GM12878 (cell line): Measurements from ENCODE around the gene NUP50. TPM values are rescaled to one million over a fixed set of nuclear protein-coding genes. Genes with fewer than 3 reads are reported as not detected.

Experiments used
- ATAC-seq: fragments of 200-7000 bp; cut with Tn5 transposase; 3 replicates; pipeline ENCODE4 v1.9.1; 2020; ENCODE audit warnings: mild to moderate bottlenecking, moderate library complexity
- BruUV-seq: library from RNA; stranded (reverse); fragments of 400-500 nt; replicated peaks from 2 replicates; lab custom pipeline; 2021; lab: Mats Ljungman, UMichigan
- CTCF ChIA-PET: fragments of 300-600 bp; sonication (Branson Sonifier 250); formaldehyde crosslinking; extraction: SDS; loops from one replicate; lab custom pipeline; 2021; ENCODE audit warnings: inconsistent platforms; lab: Yijun Ruan, JAX
- POLR2A ChIA-PET: fragments of 350-600 bp; formaldehyde crosslinking; extraction: SDS; loops from one replicate; lab custom pipeline; 2021; ENCODE audit warnings: inconsistent platforms; lab: Charles Lee
- RAD21 ChIA-PET: fragments of 300-600 bp; sonication (Branson Sonifier 250); formaldehyde crosslinking; loops from one replicate; lab custom pipeline; 2023; ENCODE audit warnings: antibody characterized with exemption; ENCODE audit not compliant: unreplicated experiment; lab: Charles Lee
- SMC1A ChIA-PET: fragments of 300-600 bp; sonication (Branson Sonifier 250); formaldehyde crosslinking; loops from one replicate; lab custom pipeline; 2023; ENCODE audit not compliant: unreplicated experiment, uncharacterized antibody; lab: Charles Lee
- DNase-seq: peaks from one replicate; pipeline ENCODE4 v3.0.0-alpha.2; 2011; ENCODE audit warnings: low read depth, low spot score
- FAIRE-seq: peaks from 3 replicates; lab custom pipeline; 2011; peaks lifted over from hg19 to GRCh38; lab: Jason Lieb, UNC
- H2AFZ ChIP-seq: 2 replicates; pipeline ENCODE4 v1.6.0; 2011; ENCODE audit warnings: low read depth, low read length, control low read depth; ENCODE audit not compliant: control insufficient read depth
- H3K27ac ChIP-seq: 2 replicates; pipeline ENCODE4 v1.5.1; 2011; ENCODE audit warnings: control low read depth; ENCODE audit not compliant: control insufficient read depth, insufficient read depth
- H3K27me3 ChIP-seq, 2 experiments: replicated peaks in 1 of 2; 2 replicates each; pipeline versions ENCODE4 v1.6.0 to v1.6.1; 2011; ENCODE audit warnings: low read length in 1 of 2; ENCODE audit not compliant: control insufficient read depth in 2 of 2, insufficient read depth in 2 of 2
- H3K36me3 ChIP-seq, 2 experiments: 2 replicates each; pipeline ENCODE4 v1.5.1; 2011; ENCODE audit warnings: low read length in 1 of 2; ENCODE audit not compliant: control insufficient read depth in 2 of 2, insufficient read depth in 2 of 2
- H3K4me1 ChIP-seq: 2 replicates; pipeline ENCODE4 v1.6.1; 2011; ENCODE audit warnings: mild to moderate bottlenecking, low read length, moderate library complexity, mixed read lengths; ENCODE audit not compliant: control insufficient read depth, insufficient read depth
- H3K4me2 ChIP-seq: 2 replicates; pipeline ENCODE4 v1.6.0; 2011; ENCODE audit warnings: control low read depth; ENCODE audit not compliant: control insufficient read depth, insufficient read depth
- H3K4me3 ChIP-seq: fragments of 200-600 bp; sonication (generic); 2 replicates; pipeline ENCODE4 v1.5.1; 2016
- H3K79me2 ChIP-seq: 2 replicates; pipeline ENCODE4 v1.6.0; 2011; ENCODE audit warnings: low read length; ENCODE audit not compliant: control insufficient read depth, insufficient read depth
- H3K9ac ChIP-seq: 2 replicates; pipeline ENCODE4 v1.8.0; 2011; ENCODE audit warnings: low read length, control low read depth, mixed read lengths; ENCODE audit not compliant: control insufficient read depth, insufficient read depth
- H3K9me3 ChIP-seq: replicated peaks from 3 replicates; pipeline ENCODE4 v1.5.1; 2011; ENCODE audit warnings: mild to moderate bottlenecking, low read length; ENCODE audit not compliant: control insufficient read depth, insufficient read depth
- H4K20me1 ChIP-seq: 2 replicates; pipeline ENCODE4 v1.6.0; 2011; ENCODE audit not compliant: control insufficient read depth, insufficient read depth
- IRF5 ChIP-seq: fragments of 450-650 bp; IDR thresholded peaks from 2 replicates; pipeline ENCODE4 v1.6.1; 2017; ENCODE audit warnings: borderline replicate concordance
- NRF1 ChIP-seq: conservative IDR thresholded peaks from 2 replicates; pipeline ENCODE4 v1.6.1; 2011; ENCODE audit warnings: mild to moderate bottlenecking, low read depth, low read length, improper control_type of control experiment
- PKNOX1 ChIP-seq: fragments of 450-650 bp; IDR thresholded peaks from 2 replicates; pipeline ENCODE4 v1.6.1; 2016; ENCODE audit warnings: mild to moderate bottlenecking
- SPI1 ChIP-seq: IDR thresholded peaks from 2 replicates; pipeline ENCODE4 v1.6.1; 2011; ENCODE audit warnings: low read depth, mild to moderate bottlenecking, low read length, moderate library complexity, borderline replicate concordance; ENCODE audit not compliant: insufficient read depth
- ZBTB33 ChIP-seq: fragments of 450-650 bp; IDR thresholded peaks from 2 replicates; pipeline ENCODE4 v1.6.1; 2017; ENCODE audit warnings: mild to moderate bottlenecking
- WGBS: methylation state at CpG from one replicate; pipeline ENCODE4 v1.1.6; 2016; ENCODE audit warnings: low lambda C conversion rate; ENCODE audit not compliant: insufficient replicate concordance, insufficient coverage; ENCODE audit errors: missing lambda C conversion rate; 5-methylcytosine and 5-hydroxymethylcytosine counted together
- in situ Hi-C: fragments of 300-500 bp; cut with MboI; formaldehyde crosslinking; loops from 9 replicates; pipeline ENCODE4 v1.14.3; 2018; ENCODE audit warnings: mixed read lengths
- intact Hi-C: fragments of 100-400 bp; cut with micrococcal nuclease; formaldehyde crosslinking; loops from one replicate; pipeline ENCODE4 v1.14.2; 2022; ENCODE audit not compliant: unreplicated experiment
- polyA plus RNA-seq, 11 experiments: library from polyadenylated mRNA; depleted of rRNA in 4 of 11; unstranded in 6 of 11; stranded (reverse) in 5 of 11; fragments of >200 nt; fragmentation: Nextera tagmentation in 4 of 11; fragmentation: Illumina TruSeq in 1 of 11; extraction: Ambion mirVana in 4 of 11; extraction: Trizol in 1 of 11; gene quantifications; 1 replicate in 1 of 11; 2 replicates in 10 of 11; pipeline versions ENCODE4 v1.2.1 to v1.2.3, GENCODE V29; 2011 to 2016; ENCODE audit warnings: inconsistent platforms in 2 of 11, missing spikeins in 2 of 11, low read depth in 1 of 11
- total RNA-seq, 4 experiments: library from RNA; depleted of rRNA in 3 of 4; stranded (reverse); fragments of >200 nt in 3 of 4; fragmentation: Illumina TruSeq in 1 of 4; extraction: Trizol in 1 of 4; gene quantifications; 2 replicates each; pipeline versions ENCODE4 v1.2.1 to v1.2.3, GENCODE V29; 2013 to 2021
- TF ChIP-seq, protein P1 (sequence below): IDR thresholded peaks from 2 replicates; pipeline ENCODE4 v1.6.1; 2011; ENCODE audit warnings: mild to moderate bottlenecking, low read depth, low read length, moderate library complexity; ENCODE audit not compliant: insufficient replicate concordance
- TF ChIP-seq, protein P2 (sequence below): fragments of 450-650 bp; IDR thresholded peaks from 2 replicates; pipeline ENCODE4 v1.6.1; 2014; ENCODE audit warnings: mild to moderate bottlenecking

Gene NUP50
- total and polyA plus RNA-seq, 10 of the 15 experiments (the other 5 are each of a cell fraction or from before 2014, with no cell fraction given), result 36.8 to 125 (median 78.8) TPM

DNA sequence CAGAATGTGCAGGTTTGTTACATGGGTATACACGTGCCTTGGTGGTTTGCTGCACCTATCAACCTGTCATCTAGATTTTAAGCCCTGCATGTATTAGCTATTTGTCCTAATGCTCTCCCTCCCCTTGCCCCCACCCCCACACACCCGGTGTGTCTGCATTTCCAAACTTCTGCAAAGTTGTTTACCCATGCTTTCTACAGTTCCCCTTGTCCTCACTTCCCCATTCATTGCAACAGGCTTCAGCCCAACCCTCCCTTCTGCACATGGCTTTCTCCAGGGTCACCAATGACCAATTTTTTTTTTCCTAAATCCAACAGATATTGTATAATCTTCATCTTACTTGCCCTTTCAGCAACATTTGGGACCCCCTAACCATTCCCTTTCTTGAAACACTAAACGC, 32.0 kb upstream of the NUP50 start:
- intact Hi-C loops (no loop called here), in situ Hi-C loops (no loop called here)
- Histone ChIP-seq H3K27me3 (no peaks in the 10 kb centered on the region), H3K79me2 (no peaks in the 10 kb centered on the region), H3K4me3 (no peak overlapping the region), H3K9me3 (peaks cover 3% of the 10 kb centered on the region; the same call in 1 of the 3 replicates), H3K27ac (no peak overlapping the region), H2AFZ (no peak overlapping the region), H3K9ac (no peak overlapping the region), H4K20me1 (no peaks in the 10 kb centered on the region), H3K4me1 (peaks cover 16% of the 10 kb centered on the region), H3K4me2 (no peak overlapping the region)
- CTCF ChIA-PET, result no interaction called here
- no TSS peak for BruUV-seq
- POLR2A ChIA-PET, result interaction anchor here (1.0 kb wide), 1 partner anchor 18 kb away, joined by 3 read pairs; no protein-coding TSS in a partner anchor
- FAIRE-seq, result no peak
- SMC1A ChIA-PET, result no interaction called here
- no peak for DNase-seq
- ATAC-seq, result no peak
- 76% methylated on average over 2 of the region's 3 CpGs for whole genome bisulfite sequencing
- RAD21 ChIA-PET, result interaction anchor here (0.9 kb wide), 1 partner anchor 34 kb away, joined by 4 read pairs; no protein-coding TSS in a partner anchor
- TF ChIP-seq ZBTB33, result no peak
- TF ChIP-seq SPI1, result peak; percentile 54; the same call in 1 of the 2 replicates
- TF ChIP-seq, all 136 proteins: peak for 1
- peaks cover 0 to 2% of the 10 kb centered on the region in 2 experiments; a peak in 2 of 4 replicates for H3K36me3 ChIP-seq

DNA sequence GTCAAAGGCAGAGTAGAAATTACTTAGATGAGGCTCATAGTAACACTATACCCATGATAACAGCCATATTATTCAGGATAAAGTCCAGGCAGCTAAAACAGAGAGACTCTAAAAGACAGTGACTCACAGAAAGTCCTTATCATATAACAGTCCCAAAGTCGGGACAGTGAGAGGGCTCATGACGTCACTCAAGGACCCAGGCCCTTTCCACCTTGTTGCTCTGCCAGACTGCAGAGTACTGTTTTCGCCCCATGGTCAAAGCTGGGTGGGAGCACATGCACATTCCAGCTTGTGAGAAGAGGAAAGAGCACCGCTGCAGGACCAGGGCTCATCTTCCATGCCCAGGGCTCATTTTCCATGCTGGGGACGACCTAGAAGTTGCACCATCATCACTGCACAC, 29.4 kb upstream of the NUP50 start:
- no peaks in the 10 kb centered on the region for H4K20me1 ChIP-seq
- in situ Hi-C loops (no loop called here), intact Hi-C loops (no loop called here)
- ATAC-seq (no peak), DNase-seq (no peak), FAIRE-seq (no peak)
- ChIA-PET POLR2A (no interaction called here), RAD21 (no interaction called here), CTCF (no interaction called here), SMC1A (interaction anchor here (0.8 kb wide), 1 partner anchor 727 kb away, joined by 3 read pairs; no protein-coding TSS in a partner anchor)
- no peaks in the 10 kb centered on the region for H3K79me2 ChIP-seq
- H3K27ac ChIP-seq, result no peak overlapping the region
- no peak overlapping the region for H3K4me3 ChIP-seq
- no peak overlapping the region for H3K9ac ChIP-seq
- H3K27me3 ChIP-seq, result no peaks in the 10 kb centered on the region
- no peak overlapping the region for H2AFZ ChIP-seq
- H3K4me1 ChIP-seq, result peaks cover 16% of the 10 kb centered on the region
- TF ChIP-seq, protein P1, sequence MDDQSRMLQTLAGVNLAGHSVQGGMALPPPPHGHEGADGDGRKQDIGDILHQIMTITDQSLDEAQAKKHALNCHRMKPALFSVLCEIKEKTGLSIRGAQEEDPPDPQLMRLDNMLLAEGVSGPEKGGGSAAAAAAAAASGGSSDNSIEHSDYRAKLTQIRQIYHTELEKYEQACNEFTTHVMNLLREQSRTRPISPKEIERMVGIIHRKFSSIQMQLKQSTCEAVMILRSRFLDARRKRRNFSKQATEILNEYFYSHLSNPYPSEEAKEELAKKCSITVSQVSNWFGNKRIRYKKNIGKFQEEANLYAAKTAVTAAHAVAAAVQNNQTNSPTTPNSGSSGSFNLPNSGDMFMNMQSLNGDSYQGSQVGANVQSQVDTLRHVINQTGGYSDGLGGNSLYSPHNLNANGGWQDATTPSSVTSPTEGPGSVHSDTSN, result peak; percentile 19
- TF ChIP-seq IRF5, result no peak
- TF ChIP-seq, protein P2, sequence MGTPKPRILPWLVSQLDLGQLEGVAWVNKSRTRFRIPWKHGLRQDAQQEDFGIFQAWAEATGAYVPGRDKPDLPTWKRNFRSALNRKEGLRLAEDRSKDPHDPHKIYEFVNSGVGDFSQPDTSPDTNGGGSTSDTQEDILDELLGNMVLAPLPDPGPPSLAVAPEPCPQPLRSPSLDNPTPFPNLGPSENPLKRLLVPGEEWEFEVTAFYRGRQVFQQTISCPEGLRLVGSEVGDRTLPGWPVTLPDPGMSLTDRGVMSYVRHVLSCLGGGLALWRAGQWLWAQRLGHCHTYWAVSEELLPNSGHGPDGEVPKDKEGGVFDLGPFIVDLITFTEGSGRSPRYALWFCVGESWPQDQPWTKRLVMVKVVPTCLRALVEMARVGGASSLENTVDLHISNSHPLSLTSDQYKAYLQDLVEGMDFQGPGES, result no peak
- no peak for TF ChIP-seq NRF1
- TF ChIP-seq PKNOX1, result peak; percentile 72
- H3K9me3 ChIP-seq, result peaks cover 3% of the 10 kb centered on the region; the same call in 1 of the 3 replicates
- 100% methylated on average over 5 of the region's 5 CpGs for WGBS
- H3K4me2 ChIP-seq, result no peak overlapping the region
- H3K36me3 ChIP-seq, result peaks cover 0 to 2% of the 10 kb centered on the region in 2 experiments; a peak in 2 of 4 replicates
- BruUV-seq, result no TSS peak
